Anterior cingulate cortex (tissue), 58 donors: ENCODE data around the gene POLR1C.
"Not testable (repeated sequence)": the region's sequence is repeated elsewhere in the genome, so short reads cannot be mapped to it uniquely, and the experiment has no call there.

Experiments
- DNase-seq, 58 donors: peaks; one replicate each; lab custom pipeline; 2025; lab: John Stamatoyannopoulos, UW

The POLR1C gene, protein sequence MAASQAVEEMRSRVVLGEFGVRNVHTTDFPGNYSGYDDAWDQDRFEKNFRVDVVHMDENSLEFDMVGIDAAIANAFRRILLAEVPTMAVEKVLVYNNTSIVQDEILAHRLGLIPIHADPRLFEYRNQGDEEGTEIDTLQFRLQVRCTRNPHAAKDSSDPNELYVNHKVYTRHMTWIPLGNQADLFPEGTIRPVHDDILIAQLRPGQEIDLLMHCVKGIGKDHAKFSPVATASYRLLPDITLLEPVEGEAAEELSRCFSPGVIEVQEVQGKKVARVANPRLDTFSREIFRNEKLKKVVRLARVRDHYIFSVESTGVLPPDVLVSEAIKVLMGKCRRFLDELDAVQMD

DNA sequence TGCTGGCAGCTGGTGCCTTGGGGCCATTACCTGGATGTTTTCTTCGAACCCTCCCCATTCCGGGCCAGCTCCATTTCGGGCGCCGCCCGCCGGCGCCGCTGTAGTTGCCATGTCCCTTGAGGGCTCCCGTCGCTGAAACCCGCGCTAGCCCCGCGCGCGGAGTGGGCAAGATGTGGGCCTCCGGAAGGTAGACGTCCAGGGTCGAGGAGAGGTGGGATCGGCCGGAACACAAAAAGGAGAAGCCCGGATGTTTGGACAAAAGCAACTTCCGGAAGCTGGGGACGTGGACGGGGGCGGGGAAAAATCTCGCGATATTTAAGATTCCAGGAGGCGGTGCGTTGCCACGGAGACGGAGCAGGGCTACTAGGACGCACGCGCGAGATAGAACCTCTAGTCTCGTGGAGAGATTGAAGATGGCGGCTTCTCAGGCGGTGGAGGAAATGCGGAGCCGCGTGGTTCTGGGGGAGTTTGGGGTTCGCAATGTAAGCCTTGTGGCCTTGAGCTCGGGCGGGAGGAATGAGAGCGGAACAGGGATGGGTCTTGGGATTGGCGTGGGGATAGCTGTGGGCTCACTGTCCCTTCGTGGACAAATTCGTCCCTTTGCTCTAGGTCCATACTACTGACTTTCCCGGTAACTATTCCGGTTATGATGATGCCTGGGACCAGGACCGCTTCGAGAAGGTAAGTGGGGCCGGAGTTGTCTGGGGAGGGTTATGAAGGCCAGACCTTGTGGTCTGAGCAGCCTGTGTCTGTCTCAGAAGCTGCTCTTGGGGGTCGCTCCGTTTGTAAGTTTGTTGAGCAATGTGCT is at the start of gene POLR1C, which contains the start of gene YIPF3:
Gene POLR1C (plus strand): TSS at position 393 of the 808 bp plus-strand sequence. CDS start 21 bp downstream, at position 414.
Gene YIPF3 (minus strand): TSS at position 230 of the 808 bp plus-strand sequence. CDS start 119 bp downstream, at position 111.
- peak; percentile 74 to 99 (median 96) for DNase-seq

DNA sequence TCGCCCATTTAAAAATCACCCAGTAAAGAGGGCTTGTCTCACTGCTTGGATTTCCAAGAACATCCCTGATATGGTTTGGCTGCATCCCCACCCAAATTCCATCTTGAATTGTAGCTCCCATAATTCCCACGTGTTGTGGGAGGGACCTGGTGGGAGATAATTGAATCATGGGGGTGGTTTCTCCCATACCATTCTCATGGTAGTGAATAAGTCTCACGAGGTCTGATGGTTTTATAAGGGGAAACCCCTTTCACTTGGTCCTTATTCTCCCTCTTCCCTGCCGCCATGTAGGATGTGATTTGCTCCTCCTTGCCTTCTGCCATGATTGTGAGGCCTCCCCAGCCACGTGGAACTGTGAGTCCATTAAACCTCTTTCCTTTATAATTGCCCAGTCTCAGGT is 49.6 kb upstream of the POLR1C start:
- not testable (repeated sequence) for DNase-seq

DNA sequence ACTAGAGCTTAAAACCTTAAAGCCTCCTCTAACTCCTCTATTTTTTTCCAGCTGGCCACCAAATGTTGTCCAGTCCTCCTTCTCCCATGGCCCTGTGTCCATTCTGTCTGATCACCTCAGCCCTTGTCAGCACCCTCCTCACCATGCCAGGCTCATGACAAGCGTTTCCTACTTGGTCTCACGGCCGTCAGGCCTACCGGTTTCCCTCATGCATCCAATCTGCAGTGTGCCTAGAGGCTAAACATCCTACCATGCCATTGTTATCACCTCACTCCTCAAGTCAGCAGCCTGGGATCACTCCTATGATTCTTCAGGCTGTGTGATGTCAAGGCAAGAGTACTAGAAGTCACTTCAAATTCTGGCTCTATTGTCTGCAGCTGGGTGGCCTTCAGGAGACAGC is 49.1 kb upstream of the POLR1C start:
- no peak for DNase-seq

DNA sequence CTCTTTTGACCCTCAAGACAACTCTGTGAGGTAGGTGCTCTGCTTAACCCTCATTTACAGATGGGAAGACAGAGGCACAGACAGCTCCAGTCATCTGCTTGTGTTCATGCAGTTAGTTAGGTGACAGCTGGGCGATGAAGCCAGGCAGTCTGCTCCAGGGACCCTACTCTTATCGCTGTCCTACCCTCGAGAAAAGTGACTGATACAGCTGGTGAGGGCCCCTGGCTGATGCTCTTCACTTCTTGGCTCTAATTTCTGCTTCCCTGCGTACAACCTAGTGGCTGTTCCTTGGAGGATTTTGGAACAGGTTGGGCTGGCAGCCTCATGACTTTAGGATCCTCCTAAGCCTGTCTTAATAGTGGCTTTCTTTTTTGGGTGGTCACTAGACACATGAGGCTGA is 48.6 kb upstream of the POLR1C start:
- no peak for DNase-seq

DNA sequence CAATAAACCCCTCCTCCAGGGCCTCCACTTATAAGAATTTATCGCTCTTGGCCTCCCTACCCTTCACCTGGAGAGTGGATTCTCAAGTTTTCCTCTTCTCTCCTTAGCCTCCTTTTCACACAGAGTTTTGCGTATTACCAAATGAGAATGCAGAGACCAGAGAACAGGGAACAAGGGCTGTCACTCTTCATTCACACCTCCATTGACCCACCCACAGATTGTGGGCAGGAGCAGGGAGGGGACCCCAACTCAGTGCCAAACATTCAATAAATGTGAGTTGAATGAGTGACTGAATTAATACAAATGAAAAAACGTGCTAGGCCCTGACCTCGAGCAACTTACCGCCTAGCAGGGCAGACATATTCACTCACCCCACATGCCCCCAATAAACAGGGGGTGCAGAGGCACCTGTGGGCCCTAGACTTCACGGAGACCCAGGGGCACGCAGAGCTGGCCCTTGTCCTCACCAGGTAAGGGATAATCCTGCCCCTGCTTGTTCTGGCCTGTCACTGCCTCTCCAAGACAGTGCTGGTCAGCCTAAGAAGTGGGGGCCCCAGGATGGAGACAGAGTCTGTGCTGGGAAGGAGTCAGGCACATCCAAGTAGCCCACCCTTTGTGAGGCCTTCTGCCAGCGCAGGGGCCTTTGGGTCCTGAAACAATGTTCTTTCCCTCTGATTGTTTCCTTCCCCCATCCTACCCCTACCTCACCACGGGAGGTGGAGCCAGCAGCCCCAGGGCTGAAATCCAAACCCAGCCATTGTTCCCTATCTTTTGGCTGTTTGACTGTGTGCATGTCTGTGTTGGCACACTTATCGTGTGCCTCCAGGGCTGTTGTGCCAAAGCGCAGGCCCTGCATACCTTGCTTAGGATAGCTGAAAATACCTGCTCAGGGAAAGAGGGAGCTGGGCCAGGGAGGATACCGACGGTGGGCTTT is 47.9 kb upstream of the POLR1C start:
- no peak for DNase-seq

DNA sequence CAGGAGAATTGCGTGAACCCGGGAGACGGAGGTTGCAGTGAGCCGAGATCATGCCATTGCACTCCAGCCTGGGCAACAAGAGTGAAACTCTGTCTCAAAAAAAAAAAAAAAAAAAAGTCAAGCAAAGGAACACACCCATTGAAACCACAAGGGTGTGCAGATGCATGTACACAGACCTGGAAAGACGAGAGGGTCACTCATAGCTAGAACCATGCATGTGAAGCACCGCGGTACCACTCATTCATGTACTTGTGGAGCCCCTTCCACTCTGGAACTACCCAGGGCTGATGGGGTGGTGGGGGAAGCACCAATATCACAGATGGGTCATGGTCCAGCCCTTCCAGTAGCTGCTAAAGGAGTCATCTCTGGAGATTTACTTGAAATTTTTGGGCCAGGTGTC is 46.9 kb upstream of the POLR1C start:
- no peak for DNase-seq

DNA sequence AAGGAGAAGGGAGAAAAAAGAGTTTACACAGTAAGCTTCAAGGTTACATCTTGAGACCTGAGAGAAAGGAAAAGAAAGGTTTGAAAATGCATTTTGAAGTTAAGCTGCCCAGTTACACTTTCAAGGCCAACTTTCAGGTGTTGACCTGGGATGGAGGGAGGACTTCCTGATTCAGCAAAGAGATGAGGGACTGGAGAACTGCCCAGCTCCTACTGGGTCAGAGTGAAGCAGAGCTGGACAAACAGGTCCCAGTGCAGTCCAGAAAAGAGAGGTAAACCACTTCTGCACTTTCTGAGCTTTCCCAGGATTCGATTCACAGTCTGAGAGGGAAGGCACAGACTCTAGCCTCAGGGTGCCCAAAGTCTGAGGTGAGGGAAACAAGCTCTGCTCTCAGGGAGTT is 45.5 kb upstream of the POLR1C start:
- no peak for DNase-seq

DNA sequence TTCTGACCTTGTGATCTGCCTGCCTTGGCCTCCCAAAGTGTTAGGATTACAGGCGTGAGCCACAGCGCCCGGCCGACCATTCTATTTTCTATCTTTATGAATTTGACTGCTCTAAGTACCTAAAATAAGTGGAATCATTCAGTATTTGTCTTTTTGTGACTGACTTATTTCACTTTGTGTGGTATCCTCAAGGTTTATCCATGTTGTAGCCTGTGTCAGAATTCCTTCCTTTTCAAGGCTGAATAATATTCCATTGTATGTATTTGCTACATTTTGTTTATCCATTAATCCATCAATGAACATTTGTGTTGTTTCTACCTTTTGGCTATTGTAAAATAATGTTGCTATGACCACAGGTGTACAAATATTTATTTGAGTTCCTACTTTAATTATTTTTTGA is 44.4 kb upstream of the POLR1C start:
- DNase-seq = no peak

DNA sequence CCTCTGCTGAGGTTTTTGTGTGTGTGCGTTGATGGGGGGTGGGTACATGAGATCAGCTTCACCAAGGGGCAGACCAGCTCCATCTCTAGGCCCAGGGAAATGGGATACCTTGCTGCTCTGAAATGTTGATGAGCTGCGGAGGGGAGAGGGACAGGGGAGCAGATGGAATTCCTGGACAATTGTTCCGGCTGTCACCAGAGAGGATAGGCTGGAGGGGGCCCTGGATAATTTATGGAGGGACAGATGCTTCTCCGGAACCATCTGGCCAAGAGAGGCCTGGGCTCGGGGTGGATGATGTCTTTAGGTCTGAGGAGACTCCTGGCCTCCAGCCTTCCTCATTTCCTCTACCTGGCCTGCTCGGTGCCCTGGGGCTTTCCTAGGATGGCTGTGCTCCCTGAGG is 41.4 kb upstream of the POLR1C start:
- no peak for DNase-seq

DNA sequence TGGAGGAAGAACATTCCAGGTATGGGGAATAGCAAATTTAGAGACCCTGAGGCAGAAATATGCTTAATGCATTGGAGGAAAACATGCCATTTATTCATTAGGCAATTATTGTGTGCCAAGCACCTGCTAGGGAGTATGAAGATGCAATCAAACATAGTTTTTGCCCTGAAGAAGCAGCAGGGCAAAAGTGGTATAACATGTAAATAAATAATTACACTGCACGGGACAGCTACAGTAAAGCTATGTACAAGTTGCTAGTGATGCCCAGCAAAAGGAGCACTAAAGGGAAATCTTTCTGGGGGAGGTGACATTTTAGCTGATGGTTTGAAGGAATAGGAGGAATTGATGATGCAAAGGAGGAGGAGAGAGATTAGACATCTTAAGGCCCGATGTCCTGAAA is 40.1 kb upstream of the POLR1C start:
- DNase-seq = no peak

DNA sequence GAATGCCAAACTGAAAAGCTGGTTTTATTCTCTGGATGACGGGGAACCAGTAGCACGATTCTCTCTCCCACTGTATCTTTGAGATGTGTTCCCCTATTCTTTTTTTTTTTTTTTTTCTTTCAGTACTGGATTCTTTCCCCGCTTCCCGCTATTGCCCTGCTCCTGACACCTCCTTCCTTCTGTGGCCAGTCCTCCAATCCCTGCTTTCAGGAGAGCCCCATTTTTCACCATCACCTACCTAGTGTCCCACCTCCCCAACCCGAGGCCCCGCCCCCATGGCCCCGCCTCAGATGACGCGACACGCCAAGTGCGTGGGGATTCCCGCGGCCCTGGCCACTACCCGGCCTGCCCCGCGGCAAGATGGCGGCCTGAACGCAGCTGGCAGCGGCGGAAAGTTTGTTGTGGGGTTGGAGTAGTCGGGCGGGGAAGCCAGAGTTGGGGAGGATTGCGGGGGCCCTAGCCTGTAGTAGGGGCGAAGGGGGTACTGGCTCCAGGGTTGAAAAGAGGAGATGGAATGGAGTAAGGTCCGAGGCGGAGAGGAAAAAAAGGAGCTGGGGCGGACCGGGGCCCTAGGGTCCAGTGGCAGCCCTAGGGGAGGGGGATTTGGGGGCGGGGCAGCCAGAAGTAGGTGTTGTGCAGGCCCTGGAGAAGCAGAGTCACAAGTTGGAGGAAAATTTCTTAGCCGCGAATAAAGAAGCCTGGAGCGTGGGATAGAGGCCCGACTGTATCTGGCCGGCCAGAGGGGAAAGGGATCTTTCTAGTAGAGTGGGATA is 39.5 kb upstream of the POLR1C start, which contains the start of gene TJAP1:
Gene TJAP1 (plus strand): TSS at position 336 of the 773 bp plus-strand sequence. CDS start 21,432 bp downstream, outside the sequence.
- peak in 57 of 58 donors; percentile 51 to 95 (median 86) for DNase-seq

DNA sequence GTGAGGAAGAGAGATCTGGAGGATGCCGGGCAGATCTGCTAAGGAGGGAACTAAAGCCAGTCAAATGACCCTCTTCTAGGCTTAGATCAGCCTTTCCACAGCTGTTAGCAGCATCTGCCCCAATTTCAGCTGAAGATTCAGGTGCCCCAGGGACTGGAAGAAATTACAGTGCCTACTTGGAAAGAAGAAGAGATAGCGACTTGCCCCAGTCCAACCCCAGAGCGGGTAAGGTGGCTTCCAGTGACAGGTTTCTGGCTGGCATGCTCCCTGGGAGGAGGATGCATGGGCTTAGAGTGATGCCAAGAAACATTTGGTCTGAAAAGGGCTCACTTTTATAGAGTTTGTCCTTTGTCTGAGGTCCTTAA is 38.9 kb upstream of the POLR1C start:
- no peak for DNase-seq

DNA sequence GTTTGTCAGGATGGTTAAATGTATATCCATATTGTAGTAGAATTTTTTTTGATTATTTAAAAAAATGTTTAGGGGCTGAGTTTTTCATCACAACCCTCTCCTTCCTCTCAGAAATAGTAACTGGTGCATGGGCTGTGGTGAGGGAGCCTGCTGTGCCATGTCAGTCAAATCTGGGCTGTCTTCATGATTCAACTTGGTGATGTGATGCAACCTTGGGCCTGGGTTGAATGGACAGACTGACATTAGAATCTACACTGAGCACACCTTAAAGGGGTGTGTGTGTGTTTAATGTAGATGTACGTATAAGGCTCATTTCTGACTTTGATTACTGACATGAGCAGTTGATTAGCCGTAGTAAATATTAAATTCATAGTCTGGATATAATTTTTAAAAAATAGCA is 35.8 kb upstream of the POLR1C start:
- DNase-seq = no peak

DNA sequence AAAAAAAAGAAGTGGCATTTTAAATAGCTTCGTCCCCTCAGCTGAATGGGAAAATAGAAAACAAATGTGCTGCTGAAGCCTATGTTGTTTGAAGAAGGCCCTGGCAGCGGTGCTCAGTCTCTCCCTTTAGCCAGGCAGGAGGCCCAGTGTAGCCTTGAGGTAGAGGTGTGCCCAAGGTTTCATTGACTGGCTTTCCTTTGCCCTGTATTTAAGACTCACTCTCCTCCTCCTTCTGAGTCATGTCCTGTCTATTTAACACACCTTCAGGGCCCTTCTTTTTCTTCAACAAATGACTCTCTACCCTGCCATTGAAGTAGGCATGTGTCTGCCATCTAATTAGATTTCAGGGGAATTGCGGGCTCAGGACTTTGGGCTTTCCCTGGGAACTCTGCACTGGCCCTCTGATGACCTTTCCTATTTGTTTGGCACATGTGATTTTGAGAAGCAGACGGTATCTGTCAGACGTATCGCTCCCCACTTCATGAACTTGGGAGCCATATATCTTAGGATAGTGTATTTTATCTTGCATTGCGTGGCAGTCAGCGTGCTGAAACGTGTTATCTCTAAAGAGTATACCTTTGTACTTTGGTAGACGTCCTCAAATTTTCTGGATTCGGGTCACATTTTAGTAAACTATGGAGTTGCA is 35.2 kb upstream of the POLR1C start:
- DNase-seq = no peak

DNA sequence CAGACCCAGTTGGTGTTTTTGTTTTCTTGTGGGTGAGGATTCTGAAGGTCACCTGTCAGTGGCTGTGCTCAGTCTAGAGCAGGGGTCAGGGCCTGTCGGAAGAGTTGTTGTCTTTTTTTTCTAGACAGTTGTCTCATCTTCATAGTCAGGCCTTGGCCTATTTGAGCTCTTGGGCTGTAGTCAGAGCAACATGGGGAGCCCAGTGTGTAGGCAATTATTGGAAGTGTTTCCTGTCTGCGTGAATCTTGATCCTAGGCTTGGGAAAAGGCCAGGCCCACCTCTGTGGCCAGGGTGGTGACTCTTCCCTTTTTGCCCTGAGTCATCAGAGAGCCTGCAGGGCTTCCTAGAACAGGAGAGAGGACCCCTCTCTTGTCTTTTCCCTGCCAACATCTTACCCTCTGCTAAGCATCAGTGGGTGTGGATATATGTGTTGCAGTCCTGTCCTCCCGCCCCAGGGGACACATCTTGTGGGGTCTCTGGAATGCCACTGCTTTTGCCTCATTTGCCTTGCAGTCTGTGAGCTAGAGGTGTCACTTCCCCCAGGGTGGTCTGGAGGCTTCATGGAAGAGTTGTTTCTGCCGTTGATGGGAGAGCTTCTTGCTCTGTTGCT is 28.1 kb upstream of the POLR1C start:
- no peak for DNase-seq

DNA sequence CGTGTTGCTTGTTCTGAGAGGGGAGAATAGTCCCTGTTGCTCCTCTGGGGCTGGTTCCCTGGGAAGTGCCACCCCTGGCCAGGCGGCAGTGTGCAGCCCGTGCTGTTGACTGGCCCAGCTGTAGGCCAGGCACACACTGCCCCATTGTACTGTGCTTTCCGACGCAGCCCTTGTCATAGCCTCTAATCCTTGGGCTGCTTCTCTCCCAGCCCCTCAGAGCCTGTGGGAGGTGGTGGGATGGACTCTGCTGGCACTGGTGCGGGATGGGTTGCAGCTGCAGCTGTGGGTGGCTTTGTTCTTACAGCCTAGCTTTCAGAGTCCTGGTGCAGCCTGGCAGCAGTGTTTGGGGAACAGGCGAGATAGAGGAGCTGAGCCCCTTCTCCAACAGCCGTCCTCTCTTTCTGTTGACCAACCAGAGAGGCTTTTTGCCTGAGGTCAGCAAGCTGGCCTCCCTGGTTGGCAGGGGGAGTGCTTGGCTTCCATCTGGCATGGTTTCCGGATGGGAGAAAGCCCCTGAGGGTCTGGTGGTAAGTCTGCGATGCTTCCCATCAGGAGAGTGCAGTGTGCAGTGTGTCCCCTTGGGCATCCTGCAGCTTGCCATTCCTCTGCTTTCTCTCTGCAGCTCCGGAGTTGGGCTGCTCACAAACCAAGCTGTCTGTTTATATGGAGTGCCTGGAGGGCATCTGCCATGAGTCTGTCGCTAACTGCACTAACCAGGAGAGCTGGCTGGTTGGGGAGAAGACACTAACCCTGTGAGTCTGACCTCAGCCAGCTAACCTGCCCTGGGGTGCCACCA is 27.4 kb upstream of the POLR1C start:
- DNase-seq = peak in 57 of 58 donors; percentile 37 to 98 (median 86)

DNA sequence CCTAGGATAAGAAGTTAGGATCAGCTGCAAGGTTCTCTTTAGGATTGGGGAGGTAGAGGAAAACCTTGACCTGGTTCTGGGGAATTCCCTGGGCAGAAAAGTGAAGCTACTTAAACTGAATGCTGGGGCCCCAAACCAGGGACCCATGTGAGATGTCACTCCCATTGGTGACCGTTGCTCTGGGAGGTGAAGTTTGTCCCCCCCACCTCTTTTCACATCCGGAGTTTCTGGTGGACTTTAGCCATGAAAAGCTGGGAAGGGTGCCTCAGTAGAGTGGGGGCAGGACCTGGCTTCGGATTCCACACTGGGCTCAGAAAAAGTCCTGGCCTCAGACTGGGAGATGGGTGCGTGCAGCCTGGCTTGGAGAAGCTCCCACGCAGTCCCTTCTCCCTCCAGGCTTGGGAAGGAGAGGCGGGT is 26.4 kb upstream of the POLR1C start:
- peak in 7 of 58 donors; percentile 30 to 62 (median 39) for DNase-seq
